K562 (cell line): Measurements from ENCODE around the gene AFAP1. TPM values are rescaled to one million over a fixed set of nuclear protein-coding genes. Genes with fewer than 3 reads are reported as not detected.

ENCODE experiments used
- CHD2 ChIP-seq: IDR thresholded peaks from 2 replicates; pipeline ENCODE4 v1.6.1; 2011; ENCODE audit warnings: low read depth, low read length
- FIP1L1 ChIP-seq: fragments of 200-400 bp; formaldehyde crosslinking; IDR thresholded peaks from 2 replicates; pipeline ENCODE4 v1.6.1; 2018; ENCODE audit warnings: mild to moderate bottlenecking, low read depth, low read length; ENCODE audit not compliant: poor library complexity, severe bottlenecking
- MAZ ChIP-seq, 2 experiments: fragments of 450-650 bp in 1 of 2; sonication (generic) in 1 of 2; formaldehyde crosslinking; IDR thresholded peaks in 1 of 2; conservative IDR thresholded peaks in 1 of 2; 2 replicates each; pipeline versions ENCODE4 v1.4.0 to v1.5.0; 2020; ENCODE audit warnings: mild to moderate bottlenecking in 1 of 2, missing genetic modification reagents in 1 of 2
- polyA plus RNA-seq, 8 experiments: library from polyadenylated mRNA; depleted of rRNA in 4 of 8; stranded (reverse) in 5 of 8; unstranded in 3 of 8; fragments of >200 nt; fragmentation: Nextera tagmentation in 2 of 8; fragmentation: Illumina TruSeq in 1 of 8; extraction: Ambion mirVana in 2 of 8; extraction: Trizol in 1 of 8; gene quantifications; 2 replicates each; pipeline versions ENCODE4 v1.2.1 to v1.2.3, GENCODE V29; 2011 to 2014; ENCODE audit warnings: inconsistent platforms in 1 of 8, missing spikeins in 1 of 8
- total RNA-seq, 7 experiments: library from RNA; depleted of rRNA in 6 of 7; stranded (reverse); fragments of >200 nt in 6 of 7; fragmentation: Illumina TruSeq in 2 of 7; extraction: Trizol in 2 of 7; gene quantifications; 2 replicates each; pipeline versions ENCODE4 v1.2.1 to v1.2.3, GENCODE V29; 2011 to 2021; ENCODE audit warnings: low replicate concordance in 1 of 7
- TF ChIP-seq, protein P1 (sequence below): sonication (generic); formaldehyde crosslinking; IDR thresholded peaks from 2 replicates; pipeline ENCODE4 v1.8.0; 2023; ENCODE audit warnings: missing genetic modification reagents, mild to moderate bottlenecking, borderline replicate concordance
- TF ChIP-seq, protein P2 (sequence below): fragments of 450-650 bp; IDR thresholded peaks from 2 replicates; pipeline ENCODE4 v1.6.1; 2018; ENCODE audit warnings: mild to moderate bottlenecking, low read depth; ENCODE audit not compliant: partially characterized antibody
- TF ChIP-seq, protein P3 (sequence below): fragments of 200-800 bp; sonication (Bioruptor generic); IDR thresholded peaks from 2 replicates; pipeline ENCODE4 v1.6.1; 2017; ENCODE audit warnings: missing genetic modification characterization, missing compliant biosample characterization

The AFAP1 gene
- total and polyA plus RNA-seq, 9 of the 15 experiments (the other 6 are each of a cell fraction or from before 2014, with no cell fraction given) = 0.07 to 0.42 (median 0.12) TPM; not detected in 1

DNA sequence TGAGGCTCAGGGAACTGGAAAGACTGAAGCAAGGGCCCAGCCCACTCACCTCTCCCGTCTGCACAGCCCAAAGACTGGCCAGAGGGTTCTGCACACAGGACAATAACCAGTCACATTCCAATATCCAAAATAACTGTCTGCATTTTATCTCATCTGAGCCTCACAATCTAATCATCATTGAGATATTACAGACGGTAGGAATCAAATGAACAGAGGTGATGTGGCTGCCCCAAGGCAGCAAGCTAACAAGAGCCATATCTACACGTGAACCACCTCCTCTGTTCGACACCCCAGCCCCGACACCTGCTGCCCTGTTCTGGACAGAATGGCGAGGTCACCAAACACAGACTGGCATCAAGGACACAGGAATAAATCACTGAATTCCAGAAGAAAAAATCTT is 60.5 kb downstream of the AFAP1 start (continued):
- TF ChIP-seq, protein P1, sequence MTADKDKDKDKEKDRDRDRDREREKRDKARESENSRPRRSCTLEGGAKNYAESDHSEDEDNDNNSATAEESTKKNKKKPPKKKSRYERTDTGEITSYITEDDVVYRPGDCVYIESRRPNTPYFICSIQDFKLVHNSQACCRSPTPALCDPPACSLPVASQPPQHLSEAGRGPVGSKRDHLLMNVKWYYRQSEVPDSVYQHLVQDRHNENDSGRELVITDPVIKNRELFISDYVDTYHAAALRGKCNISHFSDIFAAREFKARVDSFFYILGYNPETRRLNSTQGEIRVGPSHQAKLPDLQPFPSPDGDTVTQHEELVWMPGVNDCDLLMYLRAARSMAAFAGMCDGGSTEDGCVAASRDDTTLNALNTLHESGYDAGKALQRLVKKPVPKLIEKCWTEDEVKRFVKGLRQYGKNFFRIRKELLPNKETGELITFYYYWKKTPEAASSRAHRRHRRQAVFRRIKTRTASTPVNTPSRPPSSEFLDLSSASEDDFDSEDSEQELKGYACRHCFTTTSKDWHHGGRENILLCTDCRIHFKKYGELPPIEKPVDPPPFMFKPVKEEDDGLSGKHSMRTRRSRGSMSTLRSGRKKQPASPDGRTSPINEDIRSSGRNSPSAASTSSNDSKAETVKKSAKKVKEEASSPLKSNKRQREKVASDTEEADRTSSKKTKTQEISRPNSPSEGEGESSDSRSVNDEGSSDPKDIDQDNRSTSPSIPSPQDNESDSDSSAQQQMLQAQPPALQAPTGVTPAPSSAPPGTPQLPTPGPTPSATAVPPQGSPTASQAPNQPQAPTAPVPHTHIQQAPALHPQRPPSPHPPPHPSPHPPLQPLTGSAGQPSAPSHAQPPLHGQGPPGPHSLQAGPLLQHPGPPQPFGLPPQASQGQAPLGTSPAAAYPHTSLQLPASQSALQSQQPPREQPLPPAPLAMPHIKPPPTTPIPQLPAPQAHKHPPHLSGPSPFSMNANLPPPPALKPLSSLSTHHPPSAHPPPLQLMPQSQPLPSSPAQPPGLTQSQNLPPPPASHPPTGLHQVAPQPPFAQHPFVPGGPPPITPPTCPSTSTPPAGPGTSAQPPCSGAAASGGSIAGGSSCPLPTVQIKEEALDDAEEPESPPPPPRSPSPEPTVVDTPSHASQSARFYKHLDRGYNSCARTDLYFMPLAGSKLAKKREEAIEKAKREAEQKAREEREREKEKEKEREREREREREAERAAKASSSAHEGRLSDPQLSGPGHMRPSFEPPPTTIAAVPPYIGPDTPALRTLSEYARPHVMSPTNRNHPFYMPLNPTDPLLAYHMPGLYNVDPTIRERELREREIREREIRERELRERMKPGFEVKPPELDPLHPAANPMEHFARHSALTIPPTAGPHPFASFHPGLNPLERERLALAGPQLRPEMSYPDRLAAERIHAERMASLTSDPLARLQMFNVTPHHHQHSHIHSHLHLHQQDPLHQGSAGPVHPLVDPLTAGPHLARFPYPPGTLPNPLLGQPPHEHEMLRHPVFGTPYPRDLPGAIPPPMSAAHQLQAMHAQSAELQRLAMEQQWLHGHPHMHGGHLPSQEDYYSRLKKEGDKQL (CRISPR knock-in tag) = no peak
- TF ChIP-seq, protein P2, sequence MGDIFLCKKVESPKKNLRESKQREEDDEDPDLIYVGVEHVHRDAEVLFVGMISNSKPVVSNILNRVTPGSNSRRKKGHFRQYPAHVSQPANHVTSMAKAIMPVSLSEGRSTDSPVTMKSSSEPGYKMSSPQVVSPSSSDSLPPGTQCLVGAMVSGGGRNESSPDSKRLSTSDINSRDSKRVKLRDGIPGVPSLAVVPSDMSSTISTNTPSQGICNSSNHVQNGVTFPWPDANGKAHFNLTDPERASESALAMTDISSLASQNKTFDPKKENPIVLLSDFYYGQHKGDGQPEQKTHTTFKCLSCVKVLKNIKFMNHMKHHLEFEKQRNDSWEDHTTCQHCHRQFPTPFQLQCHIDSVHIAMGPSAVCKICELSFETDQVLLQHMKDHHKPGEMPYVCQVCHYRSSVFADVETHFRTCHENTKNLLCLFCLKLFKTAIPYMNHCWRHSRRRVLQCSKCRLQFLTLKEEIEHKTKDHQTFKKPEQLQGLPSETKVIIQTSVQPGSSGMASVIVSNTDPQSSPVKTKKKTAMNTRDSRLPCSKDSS = no peak
- TF ChIP-seq FIP1L1 (no peak), CHD2 (no peak), MAZ (CRISPR knock-in tag; conservative IDR thresholded peaks at IDR 0.05 in 1 of 2, IDR thresholded peaks at IDR 0.05 in 1 of 2) (no peak)
- TF ChIP-seq, protein P3, sequence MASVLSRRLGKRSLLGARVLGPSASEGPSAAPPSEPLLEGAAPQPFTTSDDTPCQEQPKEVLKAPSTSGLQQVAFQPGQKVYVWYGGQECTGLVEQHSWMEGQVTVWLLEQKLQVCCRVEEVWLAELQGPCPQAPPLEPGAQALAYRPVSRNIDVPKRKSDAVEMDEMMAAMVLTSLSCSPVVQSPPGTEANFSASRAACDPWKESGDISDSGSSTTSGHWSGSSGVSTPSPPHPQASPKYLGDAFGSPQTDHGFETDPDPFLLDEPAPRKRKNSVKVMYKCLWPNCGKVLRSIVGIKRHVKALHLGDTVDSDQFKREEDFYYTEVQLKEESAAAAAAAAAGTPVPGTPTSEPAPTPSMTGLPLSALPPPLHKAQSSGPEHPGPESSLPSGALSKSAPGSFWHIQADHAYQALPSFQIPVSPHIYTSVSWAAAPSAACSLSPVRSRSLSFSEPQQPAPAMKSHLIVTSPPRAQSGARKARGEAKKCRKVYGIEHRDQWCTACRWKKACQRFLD (CRISPR knock-in tag) = no peak
